Hepatocyte (in vitro differentiated cells): ENCODE results near the gene ADD2. TPM values are rescaled to one million over a fixed set of nuclear protein-coding genes. Genes with fewer than 3 reads are reported as not detected.

ENCODE experiments used
- DNase-seq: peaks from one replicate; pipeline ENCODE4 v3.0.0-alpha.2; 2016; ENCODE audit warnings: low spot score
- H2AFZ ChIP-seq: fragments of 200-600 bp; sonication (generic); 2 replicates; pipeline ENCODE4 v1.6.0; 2016; ENCODE audit warnings: antibody characterized with exemption, mild to moderate bottlenecking
- H3K27ac ChIP-seq: fragments of 200-600 bp; sonication (generic); 2 replicates; pipeline ENCODE4 v1.5.1; 2016; ENCODE audit warnings: mild to moderate bottlenecking
- H3K27me3 ChIP-seq: fragments of 200-600 bp; sonication (generic); 2 replicates; pipeline ENCODE4 v1.6.1; 2016
- H3K36me3 ChIP-seq: fragments of 200-600 bp; sonication (generic); replicated peaks from 2 replicates; pipeline ENCODE4 v1.5.1; 2016; ENCODE audit warnings: low read depth; ENCODE audit not compliant: insufficient read depth
- H3K4me1 ChIP-seq: fragments of 200-600 bp; sonication (generic); 2 replicates; pipeline ENCODE4 v1.5.1; 2016; ENCODE audit warnings: mild to moderate bottlenecking, moderate library complexity; ENCODE audit not compliant: insufficient read depth
- H3K4me2 ChIP-seq: fragments of 200-600 bp; sonication (generic); 2 replicates; pipeline ENCODE4 v1.6.0; 2016
- H3K4me3 ChIP-seq: fragments of 200-600 bp; sonication (generic); 2 replicates; pipeline ENCODE4 v1.5.1; 2016; ENCODE audit warnings: mild to moderate bottlenecking
- H3K79me2 ChIP-seq: fragments of 200-600 bp; sonication (generic); 2 replicates; pipeline ENCODE4 v1.6.0; 2017; ENCODE audit warnings: mild to moderate bottlenecking
- H3K9me2 ChIP-seq: fragments of 200-600 bp; sonication (generic); replicated peaks from 2 replicates; pipeline ENCODE4 v1.6.0; 2017; ENCODE audit warnings: mild to moderate bottlenecking; ENCODE audit not compliant: insufficient read depth
- H3K9me3 ChIP-seq: fragments of 200-600 bp; sonication (generic); 2 replicates; pipeline ENCODE4 v1.5.1; 2016; ENCODE audit warnings: low read depth, mild to moderate bottlenecking
- H4K20me1 ChIP-seq: fragments of 200-600 bp; sonication (generic); 2 replicates; pipeline ENCODE4 v1.6.0; 2016; ENCODE audit warnings: mild to moderate bottlenecking; ENCODE audit not compliant: insufficient read depth, poor library complexity, severe bottlenecking
- EZH2 ChIP-seq: fragments of 200-600 bp; sonication (generic); IDR thresholded peaks from 2 replicates; pipeline ENCODE4 v1.6.1; 2016; ENCODE audit warnings: antibody characterized with exemption, mild to moderate bottlenecking, borderline replicate concordance
- EZH2phosphoT487 ChIP-seq: fragments of 200-600 bp; sonication (generic); IDR thresholded peaks from one replicate; pipeline ENCODE4 v1.6.1; 2018; ENCODE audit warnings: antibody characterized with exemption, mild to moderate bottlenecking, low read depth, moderate library complexity; ENCODE audit not compliant: unreplicated experiment, severe bottlenecking
- WGBS: methylation state at CpG from one replicate; pipeline ENCODE4 v1.1.6; 2016; ENCODE audit warnings: low lambda C conversion rate; ENCODE audit errors: missing lambda C conversion rate; 5-methylcytosine and 5-hydroxymethylcytosine counted together
- polyA plus RNA-seq: library from polyadenylated mRNA; unstranded; fragments of >200 nt; fragmentation: Nextera tagmentation; extraction: Ambion mirVana; gene quantifications from 2 replicates; pipeline ENCODE4 v1.2.1, GENCODE V29; 2016
- total RNA-seq: library from RNA; depleted of rRNA; stranded (reverse); fragments of >200 nt; gene quantifications from 2 replicates; pipeline ENCODE4 v1.2.3, GENCODE V29; 2014
- TF ChIP-seq, protein P1 (sequence below): fragments of 200-600 bp; sonication (generic); IDR thresholded peaks from 2 replicates; pipeline ENCODE4 v1.5.1; 2016; ENCODE audit warnings: antibody characterized with exemption, mild to moderate bottlenecking; ENCODE audit not compliant: poor library complexity

Gene ADD2
- total and polyA plus RNA-seq, 2 experiments from 2014 or later: 0.74 to 2.4 TPM

- H3K4me2 ChIP-seq: no peak overlapping the region
- no peak for DNase-seq
- no peak overlapping the region for H3K4me3 ChIP-seq
- H3K9me2 ChIP-seq: no peaks in the 10 kb centered on the region
- H2AFZ ChIP-seq: no peak overlapping the region
- no peak overlapping the region for H3K27ac ChIP-seq
- H4K20me1 ChIP-seq: no peaks in the 10 kb centered on the region
- TF ChIP-seq, protein P1, sequence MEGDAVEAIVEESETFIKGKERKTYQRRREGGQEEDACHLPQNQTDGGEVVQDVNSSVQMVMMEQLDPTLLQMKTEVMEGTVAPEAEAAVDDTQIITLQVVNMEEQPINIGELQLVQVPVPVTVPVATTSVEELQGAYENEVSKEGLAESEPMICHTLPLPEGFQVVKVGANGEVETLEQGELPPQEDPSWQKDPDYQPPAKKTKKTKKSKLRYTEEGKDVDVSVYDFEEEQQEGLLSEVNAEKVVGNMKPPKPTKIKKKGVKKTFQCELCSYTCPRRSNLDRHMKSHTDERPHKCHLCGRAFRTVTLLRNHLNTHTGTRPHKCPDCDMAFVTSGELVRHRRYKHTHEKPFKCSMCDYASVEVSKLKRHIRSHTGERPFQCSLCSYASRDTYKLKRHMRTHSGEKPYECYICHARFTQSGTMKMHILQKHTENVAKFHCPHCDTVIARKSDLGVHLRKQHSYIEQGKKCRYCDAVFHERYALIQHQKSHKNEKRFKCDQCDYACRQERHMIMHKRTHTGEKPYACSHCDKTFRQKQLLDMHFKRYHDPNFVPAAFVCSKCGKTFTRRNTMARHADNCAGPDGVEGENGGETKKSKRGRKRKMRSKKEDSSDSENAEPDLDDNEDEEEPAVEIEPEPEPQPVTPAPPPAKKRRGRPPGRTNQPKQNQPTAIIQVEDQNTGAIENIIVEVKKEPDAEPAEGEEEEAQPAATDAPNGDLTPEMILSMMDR: no peak
- TF ChIP-seq EZH2phosphoT487: no peak
- no peak for TF ChIP-seq EZH2
- no peaks in the 10 kb centered on the region for H3K79me2 ChIP-seq
- H3K9me3 ChIP-seq: no peaks in the 10 kb centered on the region
- WGBS: 75% methylated on average over 1 of the region's 1 CpG
- no peaks in the 10 kb centered on the region for H3K27me3 ChIP-seq
- no peaks in the 10 kb centered on the region for H3K36me3 ChIP-seq
- no peaks in the 10 kb centered on the region for H3K4me1 ChIP-seq
These were observed 88.7 kb downstream of the ADD2 start for GRCh38 chr2:70679259-70679658.

DNA sequence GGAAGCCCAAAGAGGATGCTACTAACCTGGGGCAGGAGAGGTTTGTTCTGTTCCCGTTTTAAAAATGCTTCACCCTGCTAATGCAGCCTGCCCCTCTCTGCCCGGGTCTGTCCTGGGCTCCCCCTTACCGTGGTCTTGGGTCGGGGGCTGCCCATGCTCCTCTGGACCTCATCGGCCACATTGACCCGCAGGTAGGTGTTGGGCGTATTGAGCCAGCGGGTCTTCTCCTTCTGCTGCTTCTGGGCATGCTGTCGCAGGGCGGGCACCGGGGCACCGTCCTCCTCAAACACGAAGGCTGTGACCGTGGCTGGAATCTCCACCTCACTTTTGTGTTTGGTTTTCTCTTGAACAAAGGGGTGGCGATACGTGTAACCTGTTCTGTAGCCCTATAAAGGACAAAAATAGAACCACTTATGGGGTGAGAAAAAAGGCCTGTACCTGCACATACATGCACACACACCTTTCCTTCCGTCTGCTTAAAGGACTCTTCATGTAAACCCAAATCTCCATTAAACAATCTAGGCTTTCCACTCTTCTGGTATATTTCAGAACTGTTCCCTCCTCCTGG is 89.3 kb downstream of the ADD2 start:
- H3K4me1 ChIP-seq: no peaks in the 10 kb centered on the region
- no peak for TF ChIP-seq EZH2
- TF ChIP-seq EZH2phosphoT487: no peak
- TF ChIP-seq, protein P1: no peak
- no peak overlapping the region for H3K4me2 ChIP-seq
- no peak overlapping the region for H2AFZ ChIP-seq
- H3K27ac ChIP-seq: no peak overlapping the region
- DNase-seq: no peak
- no peaks in the 10 kb centered on the region for H4K20me1 ChIP-seq
- H3K79me2 ChIP-seq: no peaks in the 10 kb centered on the region
- H3K9me2 ChIP-seq: no peaks in the 10 kb centered on the region
- H3K36me3 ChIP-seq: no peaks in the 10 kb centered on the region
- H3K4me3 ChIP-seq: no peak overlapping the region
- 87% methylated on average over 17 of the region's 17 CpGs for WGBS
- H3K27me3 ChIP-seq: no peaks in the 10 kb centered on the region
- H3K9me3 ChIP-seq: no peaks in the 10 kb centered on the region

- Histone ChIP-seq H3K9me2 (no peaks in the 10 kb centered on the region), H3K4me3 (no peak overlapping the region), H3K27me3 (no peaks in the 10 kb centered on the region), H3K79me2 (no peaks in the 10 kb centered on the region), H3K9me3 (no peaks in the 10 kb centered on the region), H2AFZ (no peak overlapping the region), H4K20me1 (no peaks in the 10 kb centered on the region), H3K4me2 (no peak overlapping the region), H3K27ac (no peak overlapping the region), H3K36me3 (no peaks in the 10 kb centered on the region), H3K4me1 (no peaks in the 10 kb centered on the region)
- DNase-seq: no peak
- WGBS: 95% methylated on average over 20 of the region's 20 CpGs
- no peak for TF ChIP-seq EZH2phosphoT487
- TF ChIP-seq, protein P1: no peak
- no peak for TF ChIP-seq EZH2
These were observed 91.5 kb downstream of the ADD2 start for GRCh38 chr2:70676301-70677035.
